ENCODE results near the gene YBX3. TPM values are rescaled to one million over a fixed set of nuclear protein-coding genes. Genes with fewer than 3 reads are reported as not detected.

Gene YBX3
- 157 and 215 TPM in 2 replicates for total RNA-seq

DNA sequence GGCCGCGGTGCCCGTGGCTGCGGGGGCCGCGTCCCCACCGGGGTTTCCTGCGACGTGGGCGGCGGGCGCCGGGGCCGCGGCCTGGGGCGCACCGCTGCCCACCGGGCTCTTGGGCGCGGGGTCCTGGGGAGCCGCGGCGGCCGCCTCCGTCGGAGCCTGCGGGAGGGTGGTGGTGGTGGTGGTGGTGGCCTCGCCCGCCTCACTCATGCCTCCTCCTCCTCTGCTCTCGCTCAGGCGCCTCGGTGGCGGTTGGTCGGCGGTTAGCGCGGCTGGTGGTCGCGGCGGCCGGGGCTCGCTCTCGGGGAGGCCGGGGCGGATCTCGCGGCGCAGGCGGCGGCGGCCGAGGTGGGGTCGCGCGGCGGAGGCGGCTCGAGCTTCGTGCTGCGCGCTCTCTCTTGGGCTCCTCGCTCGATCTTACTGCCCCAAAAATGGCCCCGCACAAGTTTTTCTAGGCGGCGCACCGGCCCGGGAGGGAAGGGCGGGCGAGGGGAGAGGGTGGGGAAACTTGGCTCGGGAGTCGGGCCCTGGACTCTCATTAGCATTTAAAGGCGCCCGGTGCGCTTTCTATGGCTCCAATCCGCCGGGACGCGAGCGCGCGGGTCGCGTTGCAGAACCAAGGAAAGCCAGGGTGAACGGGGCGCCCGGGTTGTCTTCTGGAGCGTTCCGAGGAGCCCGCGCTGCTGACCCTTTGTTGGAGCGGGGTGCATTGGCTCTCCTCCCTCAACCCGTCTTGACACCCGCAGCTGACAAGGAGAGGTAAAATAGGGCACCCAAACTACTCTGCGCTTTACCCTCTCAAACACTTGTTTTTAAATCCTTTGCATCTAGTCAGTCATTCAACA is at the start of gene YBX3:
YBX3 (minus strand) TSS at position 419 of the 842 bp plus-strand sequence; CDS start at position 207, 212 bp downstream.

DNA sequence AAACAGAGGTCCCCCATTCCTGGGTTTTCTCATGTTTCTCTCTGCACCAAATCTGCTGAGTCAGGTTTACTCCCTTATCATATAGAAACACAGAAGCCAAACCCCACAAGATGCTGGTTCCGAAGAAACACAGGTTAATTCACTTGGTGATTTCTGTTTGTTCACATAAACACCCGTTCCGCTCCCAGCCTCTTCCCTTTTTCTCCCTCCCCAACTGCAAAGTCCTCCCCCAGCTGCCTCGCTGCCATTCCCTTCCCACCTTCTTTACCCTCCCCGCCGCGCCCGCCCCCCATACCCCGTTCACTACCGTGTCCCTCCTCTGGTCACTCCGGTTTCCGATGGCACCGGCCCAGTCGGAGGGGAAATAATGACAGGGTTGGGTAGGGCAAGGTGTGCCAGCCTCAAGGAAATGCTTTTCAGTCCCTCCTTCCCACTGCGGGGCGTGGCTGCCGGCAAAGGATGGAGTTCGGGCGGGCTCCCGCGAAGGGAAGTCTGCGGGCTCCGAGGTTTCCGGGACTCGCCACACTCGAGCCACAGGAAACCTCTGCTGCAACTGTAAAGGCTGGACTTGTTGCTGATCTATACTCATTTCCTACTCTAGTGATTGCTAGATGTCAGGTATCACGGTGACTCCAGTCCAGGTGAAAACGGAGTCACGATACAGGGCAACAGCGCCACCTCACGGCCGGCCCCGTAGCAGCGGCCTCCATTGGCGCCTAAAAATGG is 49.3 kb downstream of the YBX3 start, which contains the start of gene STYK1:
STYK1 (minus strand) TSS at position 394 of the 726 bp plus-strand sequence. CDS start 39,434 bp downstream, outside the sequence.

Other genes starting within 250 kb of the YBX3 start
- gene EIF2S3B, start 217.4 kb downstream of the YBX3 start, total RNA-seq = 0.38 and 5.4 TPM in 2 replicates
- gene MAGOHB, start 109.7 kb downstream of the YBX3 start, total RNA-seq = 9.4 and 19.7 TPM in 2 replicates
- 0.25 and 1.3 TPM in 2 replicates for gene STYK1, start 49.3 kb downstream of the YBX3 start, total RNA-seq
- gene TAS2R7, start 79.3 kb upstream of the YBX3 start, total RNA-seq = not detected in 2 replicates
- not detected in 2 replicates for gene TAS2R8, start 84.0 kb upstream of the YBX3 start, total RNA-seq
- not detected in 2 replicates for gene TAS2R9, start 86.8 kb upstream of the YBX3 start, total RNA-seq
- 0.13 TPM in 1 of 2 replicates, not detected in the other for gene TAS2R10, start 103.0 kb upstream of the YBX3 start, total RNA-seq
- gene PRR4, start 126.2 kb upstream of the YBX3 start, total RNA-seq = 0.76 TPM in 1 of 2 replicates, not detected in the other
- gene PRH1, start 160.9 kb upstream of the YBX3 start, total RNA-seq = 4.1 and 4.4 TPM in 2 replicates
- gene TAS2R13, start 186.2 kb upstream of the YBX3 start, total RNA-seq = 0.38 TPM in 1 of 2 replicates, not detected in the other
- not detected in 2 replicates for gene PRH2, start 205.9 kb upstream of the YBX3 start, total RNA-seq
- gene TAS2R14, start 215.9 kb upstream of the YBX3 start, total RNA-seq = 0.16 and 2.2 TPM in 2 replicates